PC-9 (cell line): ENCODE results near the gene OR51B4.

Experiments used
- EZH2 ChIP-seq: fragments of 200-600 bp; sonication (generic); IDR thresholded peaks from 2 replicates; pipeline ENCODE4 v1.8.0; 2017; ENCODE audit warnings: antibody characterized with exemption, low read depth
- TF ChIP-seq, protein P1 (sequence below): fragments of 200-600 bp; sonication (generic); conservative IDR thresholded peaks from 2 replicates; pipeline ENCODE4 v1.6.1; 2017; ENCODE audit warnings: mixed run types, antibody characterized with exemption, mild to moderate bottlenecking, moderate library complexity

DNA sequence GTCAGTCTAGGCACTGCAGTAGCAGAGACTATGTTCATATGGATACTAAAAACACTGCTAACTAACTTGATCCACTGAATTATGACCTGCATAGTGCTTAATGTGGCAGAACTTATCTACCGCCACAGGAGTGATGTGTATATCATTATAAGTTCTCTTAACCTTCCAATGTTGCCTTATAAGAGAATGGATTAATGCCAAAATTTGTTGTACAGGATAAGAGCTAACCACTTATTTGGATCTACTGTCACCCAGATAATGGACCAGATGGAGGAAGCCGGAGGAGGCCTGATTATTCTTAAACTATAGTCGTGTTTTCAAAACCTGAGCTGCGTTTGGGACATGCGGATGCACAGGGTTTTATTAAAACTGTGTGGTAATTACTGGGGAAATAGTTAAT lies 1.9 kb upstream of the OR51B4 start:
- TF ChIP-seq, protein P1, sequence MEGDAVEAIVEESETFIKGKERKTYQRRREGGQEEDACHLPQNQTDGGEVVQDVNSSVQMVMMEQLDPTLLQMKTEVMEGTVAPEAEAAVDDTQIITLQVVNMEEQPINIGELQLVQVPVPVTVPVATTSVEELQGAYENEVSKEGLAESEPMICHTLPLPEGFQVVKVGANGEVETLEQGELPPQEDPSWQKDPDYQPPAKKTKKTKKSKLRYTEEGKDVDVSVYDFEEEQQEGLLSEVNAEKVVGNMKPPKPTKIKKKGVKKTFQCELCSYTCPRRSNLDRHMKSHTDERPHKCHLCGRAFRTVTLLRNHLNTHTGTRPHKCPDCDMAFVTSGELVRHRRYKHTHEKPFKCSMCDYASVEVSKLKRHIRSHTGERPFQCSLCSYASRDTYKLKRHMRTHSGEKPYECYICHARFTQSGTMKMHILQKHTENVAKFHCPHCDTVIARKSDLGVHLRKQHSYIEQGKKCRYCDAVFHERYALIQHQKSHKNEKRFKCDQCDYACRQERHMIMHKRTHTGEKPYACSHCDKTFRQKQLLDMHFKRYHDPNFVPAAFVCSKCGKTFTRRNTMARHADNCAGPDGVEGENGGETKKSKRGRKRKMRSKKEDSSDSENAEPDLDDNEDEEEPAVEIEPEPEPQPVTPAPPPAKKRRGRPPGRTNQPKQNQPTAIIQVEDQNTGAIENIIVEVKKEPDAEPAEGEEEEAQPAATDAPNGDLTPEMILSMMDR, result no peak
- TF ChIP-seq EZH2, result no peak
